Cardiac ventricle fibroblast (primary cell): ENCODE results near the gene SLC22A12. TPM values are rescaled to one million over a fixed set of nuclear protein-coding genes. Genes with fewer than 3 reads are reported as not detected.

Source experiments
- total RNA-seq: library from RNA; depleted of rRNA; stranded (reverse); fragments of >200 nt; gene quantifications from 2 replicates; pipeline ENCODE4 v1.2.3, GENCODE V29; 2015

Gene SLC22A12
- total RNA-seq = not detected in 2 replicates

DNA sequence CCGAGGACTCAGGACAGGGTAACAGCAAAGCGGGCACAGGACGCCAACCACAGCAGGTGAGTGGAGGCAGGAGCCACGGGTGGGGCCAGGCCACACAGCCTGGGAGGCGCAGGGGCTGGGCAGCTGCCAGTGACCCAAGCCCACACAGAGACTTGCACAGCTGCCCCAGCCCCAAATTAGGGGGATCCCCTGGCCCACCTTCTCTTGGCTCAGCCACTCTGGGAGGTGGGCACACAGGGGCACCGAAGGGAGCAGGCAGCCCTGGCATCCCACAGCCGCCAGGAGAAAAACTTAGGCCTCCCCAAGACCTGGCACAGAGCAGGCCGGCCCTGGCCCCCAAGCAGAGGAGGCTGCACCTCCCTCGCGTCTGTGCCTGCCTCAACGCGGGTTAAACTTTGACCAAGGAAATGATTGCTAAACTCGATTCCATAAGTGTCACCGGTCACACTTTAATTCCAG lies at the start of gene SLC22A12:
Gene SLC22A12, plus strand, starts transcription at position 458 of the 459 bp plus-strand sequence. CDS start 337 bp downstream, outside the sequence.

Other genes starting within 250 kb of the SLC22A12 start
- gene RPS6KA4, start 232.1 kb upstream of the SLC22A12 start, total RNA-seq = 30.3 and 38.8 TPM in 2 replicates
- gene SLC22A11, start 35.3 kb upstream of the SLC22A12 start, total RNA-seq = 0.12 and 0.20 TPM in 2 replicates
- gene NRXN2, start 132.0 kb downstream of the SLC22A12 start, total RNA-seq = 15.3 and 15.9 TPM in 2 replicates
- gene RASGRP2, start 152.9 kb downstream of the SLC22A12 start, total RNA-seq = 0.06 and 0.44 TPM in 2 replicates
- gene PYGM, start 168.8 kb downstream of the SLC22A12 start, total RNA-seq = 2.7 and 3.0 TPM in 2 replicates
- gene SF1, start 187.3 kb downstream of the SLC22A12 start, total RNA-seq = 156 and 167 TPM in 2 replicates
- gene MAP4K2, start 212.0 kb downstream of the SLC22A12 start, total RNA-seq = 2.4 and 3.3 TPM in 2 replicates
- 21.8 and 22.0 TPM in 2 replicates for gene MEN1, start 219.3 kb downstream of the SLC22A12 start, total RNA-seq